ENCODE data around the gene SLC2A5.

GRCh38 chr1:9037476-9038337 is 31.7 kb downstream of the SLC2A5 start:
- TF ChIP-seq CTCF (conservative IDR thresholded peaks at IDR 0.05), result no peak
- TF ChIP-seq EZH2 (IDR thresholded peaks at IDR 0.05; ENCODE audit: low read depth), result no peak

Measured in PC-9 (cell line).